Measurements from ENCODE around the gene MEFV. TPM values are rescaled to one million over a fixed set of nuclear protein-coding genes. Genes with fewer than 3 reads are reported as not detected.

The MEFV gene
- total RNA-seq (ENCODE audit: low replicate concordance): 0.19 TPM in 1 of 2 replicates, not detected in the other
- long read RNA-seq: 0 reads

- no peak within 1 kb of the TSS for H3K4me3 Mint-ChIP-seq
- no peaks in the 10 kb centered on the region for H3K9me3 Mint-ChIP-seq
- H3K27me3 Mint-ChIP-seq: peaks cover 5% of the 10 kb centered on the region
- no peak for TF ChIP-seq CTCF (conservative IDR thresholded peaks at IDR 0.05)
- no peak for DNase-seq (ENCODE audit: extremely low spot score, unreplicated experiment)
- no peaks in the 10 kb centered on the region for H3K36me3 Mint-ChIP-seq
- no peak within 1 kb of the TSS for H3K27ac Mint-ChIP-seq
- no peaks in the 10 kb centered on the region for H3K4me1 Mint-ChIP-seq (ENCODE audit: unreplicated experiment)
Observed at GRCh38 chr16:3256146-3256865, at the start of gene MEFV. MEFV (minus strand) TSS chr16:3256633; CDS start chr16:3256587, 46 bp downstream.

GRCh38 chr16:3306078-3306477 is 49.6 kb upstream of the MEFV start:
- no peaks in the 10 kb centered on the region for H3K27me3 Mint-ChIP-seq
- H3K4me3 Mint-ChIP-seq: peak overlapping the region; percentile 89
- H3K36me3 Mint-ChIP-seq: peaks cover 50% of the 10 kb centered on the region
- peaks cover 5% of the 10 kb centered on the region for H3K4me1 Mint-ChIP-seq (ENCODE audit: unreplicated experiment)
- peaks cover 19% of the 10 kb centered on the region for H3K9me3 Mint-ChIP-seq
- DNase-seq (ENCODE audit: extremely low spot score, unreplicated experiment): no peak
- H3K27ac Mint-ChIP-seq: peak overlapping the region; percentile 87
- no peak for TF ChIP-seq CTCF (conservative IDR thresholded peaks at IDR 0.05)

- peak; percentile 42 for TF ChIP-seq CTCF (conservative IDR thresholded peaks at IDR 0.05)
Observed at GRCh38 chr16:3305109-3306068, 49.0 kb upstream of the MEFV start, which contains the start of the genes TIGD7 and ZNF75A. TIGD7 (minus strand) TSS chr16:3305430; CDS start chr16:3300614, 4,816 bp downstream. ZNF75A (plus strand) TSS chr16:3305497; CDS start chr16:3308429, 2,932 bp downstream.

GRCh38 chr16:3304370-3304769 is 47.9 kb upstream of the MEFV start:
- Mint-ChIP-seq H3K27ac (peak overlapping the region; percentile 87), H3K36me3 (peaks cover 54% of the 10 kb centered on the region), H3K4me1 (ENCODE audit: unreplicated experiment) (peaks cover 5% of the 10 kb centered on the region), H3K9me3 (peaks cover 24% of the 10 kb centered on the region), H3K4me3 (peak overlapping the region; percentile 89), H3K27me3 (no peaks in the 10 kb centered on the region)
- TF ChIP-seq CTCF (conservative IDR thresholded peaks at IDR 0.05): no peak
- no peak for DNase-seq (ENCODE audit: extremely low spot score, unreplicated experiment)

More at GRCh38 chr16:3305109-3306068, 49.0 kb upstream of the MEFV start, which contains the start of the genes TIGD7 and ZNF75A:
- H3K4me1 Mint-ChIP-seq (ENCODE audit: unreplicated experiment): peaks cover 5% of the 10 kb centered on the region
- H3K27ac Mint-ChIP-seq: peak within 1 kb of the TSS; percentile 87
- peak; percentile 90 for DNase-seq (ENCODE audit: extremely low spot score, unreplicated experiment)
- peaks cover 50% of the 10 kb centered on the region for H3K36me3 Mint-ChIP-seq
- H3K9me3 Mint-ChIP-seq: peaks cover 22% of the 10 kb centered on the region
- H3K4me3 Mint-ChIP-seq: peak within 1 kb of the TSS; percentile 89
- H3K27me3 Mint-ChIP-seq: no peaks in the 10 kb centered on the region

- H3K36me3 Mint-ChIP-seq: peaks cover 79% of the 10 kb centered on the region
- H3K4me3 Mint-ChIP-seq: no peak overlapping the region
- TF ChIP-seq CTCF (conservative IDR thresholded peaks at IDR 0.05): no peak
- peaks cover 33% of the 10 kb centered on the region for H3K9me3 Mint-ChIP-seq
- H3K27ac Mint-ChIP-seq: no peak overlapping the region
- H3K4me1 Mint-ChIP-seq (ENCODE audit: unreplicated experiment): no peaks in the 10 kb centered on the region
- H3K27me3 Mint-ChIP-seq: no peaks in the 10 kb centered on the region
- no peak for DNase-seq (ENCODE audit: extremely low spot score, unreplicated experiment)
Observed at GRCh38 chr16:3295783-3296182, 39.4 kb upstream of the MEFV start.

Measured in type B pancreatic cell (in vitro differentiated cells).